ENCODE measurements around the gene SPATA46.

The SPATA46 gene

DNA sequence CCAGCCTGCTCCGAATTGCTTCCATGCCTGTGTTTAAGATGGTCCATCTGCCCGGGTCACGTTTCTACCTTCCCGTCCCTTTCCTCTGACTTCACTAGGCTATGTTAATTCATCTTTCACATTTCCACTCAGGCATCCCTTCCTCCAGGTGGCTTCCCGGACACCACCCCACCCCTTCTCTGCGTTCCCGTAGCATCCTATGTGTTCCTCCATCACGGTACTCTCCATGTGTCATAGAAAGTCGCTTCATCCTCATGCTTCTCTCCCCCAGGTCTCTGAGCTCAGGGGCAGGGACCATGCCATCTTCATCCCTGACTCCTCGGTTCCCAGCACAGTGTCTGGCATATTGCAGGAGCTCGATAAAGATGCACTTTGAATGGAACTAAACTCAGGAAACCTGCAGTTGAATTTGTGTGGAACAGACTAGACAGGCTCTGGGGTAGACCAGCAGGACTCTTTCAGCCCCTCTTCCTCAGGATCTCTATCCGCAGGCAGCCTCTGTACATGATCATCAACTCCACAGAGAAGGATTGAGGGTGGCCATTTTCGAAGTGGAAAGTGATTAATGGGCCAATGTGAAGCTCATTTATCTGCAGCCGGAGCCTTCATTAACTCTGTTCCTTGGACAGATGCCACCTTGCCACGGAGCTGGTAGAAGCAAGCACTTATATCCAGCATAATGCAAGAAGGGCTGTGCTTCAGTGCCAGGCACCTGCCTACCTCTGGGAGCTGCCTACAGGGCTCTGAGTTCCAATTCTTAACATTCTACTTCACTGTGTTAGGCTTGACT lies 13.9 kb upstream of the SPATA46 start:
- DNase-seq, result no peak

DNA sequence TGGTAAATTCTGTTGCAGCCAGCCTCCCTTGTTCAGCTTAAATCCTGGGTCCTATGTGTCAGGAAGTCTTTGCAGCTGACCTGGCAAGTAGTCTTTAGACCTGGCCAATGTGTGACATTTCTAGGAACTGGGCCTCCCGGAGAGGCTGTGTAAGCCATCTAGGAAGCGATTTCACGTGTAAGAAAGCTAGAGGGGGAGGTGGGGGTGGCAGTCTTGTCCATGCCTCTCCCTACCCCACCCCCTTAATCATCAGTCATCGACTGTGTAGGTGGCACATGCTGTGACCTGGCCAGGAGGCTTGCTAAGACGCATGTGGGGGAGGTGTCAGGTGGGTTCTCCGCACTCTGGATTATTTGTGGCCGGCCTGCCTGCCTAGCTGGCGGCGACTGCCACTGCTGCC lies 13.3 kb upstream of the SPATA46 start:
- no peak for DNase-seq

DNA sequence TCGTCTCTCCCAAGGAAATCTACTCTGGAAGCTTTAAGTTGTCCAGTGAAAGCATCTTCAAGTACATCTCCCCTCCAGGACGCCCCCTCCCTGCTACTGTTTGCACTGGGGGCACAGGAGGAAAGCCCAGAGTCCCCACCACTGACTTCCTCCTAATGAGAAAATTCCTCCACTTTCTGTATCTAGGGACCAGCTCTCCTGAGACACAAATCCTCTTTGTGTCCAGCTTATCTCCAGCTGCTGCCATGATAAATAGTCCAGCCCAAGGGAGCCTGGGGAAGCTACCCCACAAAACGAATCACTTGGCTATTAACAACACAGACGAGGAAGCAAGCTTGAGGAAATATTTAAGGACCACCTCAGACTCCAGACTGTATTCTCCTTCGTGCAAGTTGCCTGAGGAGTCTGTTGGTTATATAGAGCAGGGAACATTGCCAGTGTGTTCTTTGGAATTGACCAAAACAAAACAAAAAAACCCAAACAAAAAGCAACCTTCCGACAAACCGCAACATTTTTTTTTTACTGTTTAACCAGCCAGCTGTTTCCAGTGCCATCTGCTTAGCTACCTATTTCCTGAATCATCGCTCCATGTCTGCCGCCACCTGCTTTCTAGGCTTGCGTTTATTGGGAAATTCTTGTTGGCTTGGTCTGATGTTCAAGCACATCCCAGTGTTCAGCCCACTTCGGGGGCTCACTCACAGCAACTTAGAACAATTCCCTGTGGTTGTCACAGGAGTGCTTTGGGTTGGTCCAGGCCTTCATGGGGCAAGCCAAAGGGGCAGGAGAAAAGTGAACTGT lies 12.6 kb upstream of the SPATA46 start:
- DNase-seq, result no peak

DNA sequence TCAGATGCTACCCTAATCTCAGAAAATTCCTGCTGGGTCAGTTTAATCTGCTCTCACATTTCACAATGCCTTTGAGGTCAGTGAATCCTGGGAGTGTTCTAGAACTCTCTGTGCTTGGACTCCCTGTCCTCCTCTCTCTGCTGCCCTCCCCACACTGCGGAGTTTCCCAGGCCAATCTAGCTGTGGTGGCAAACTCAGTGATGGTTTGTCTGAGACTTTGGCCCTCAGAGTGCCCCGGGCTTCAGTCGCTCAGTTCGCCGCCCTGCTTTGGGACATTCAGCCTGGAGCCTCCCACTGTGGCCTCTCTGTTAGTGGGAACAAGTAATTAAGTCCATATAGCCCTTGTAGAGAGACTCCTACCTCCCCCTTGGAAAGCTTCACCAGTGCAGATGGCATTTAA lies 12.0 kb upstream of the SPATA46 start:
- DNase-seq, result no peak

DNA sequence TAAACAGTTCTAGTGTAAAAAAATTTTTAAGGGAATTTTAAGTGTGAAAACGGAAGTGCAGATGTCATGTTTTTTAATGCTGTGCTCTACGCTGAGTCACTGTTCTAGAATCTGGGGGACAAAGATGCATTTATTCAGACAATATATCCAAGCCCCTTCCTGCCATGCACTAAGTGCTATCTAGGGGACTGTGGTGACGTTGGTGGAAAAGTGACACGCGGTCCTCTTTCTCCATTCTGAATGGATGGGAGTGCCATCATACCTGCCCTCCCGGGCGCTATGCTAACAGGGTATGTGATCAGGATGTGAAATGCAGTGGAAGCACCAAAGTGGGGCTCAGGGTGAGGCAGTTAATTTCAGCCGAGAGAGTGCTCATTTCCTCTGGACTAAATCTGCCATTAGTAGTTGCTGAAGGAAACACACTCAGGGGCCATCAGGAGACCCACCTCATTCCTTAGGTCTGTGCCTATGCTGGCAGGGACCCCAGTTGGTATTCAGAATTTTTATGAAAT lies 11.5 kb upstream of the SPATA46 start:
- DNase-seq, result no peak

DNA sequence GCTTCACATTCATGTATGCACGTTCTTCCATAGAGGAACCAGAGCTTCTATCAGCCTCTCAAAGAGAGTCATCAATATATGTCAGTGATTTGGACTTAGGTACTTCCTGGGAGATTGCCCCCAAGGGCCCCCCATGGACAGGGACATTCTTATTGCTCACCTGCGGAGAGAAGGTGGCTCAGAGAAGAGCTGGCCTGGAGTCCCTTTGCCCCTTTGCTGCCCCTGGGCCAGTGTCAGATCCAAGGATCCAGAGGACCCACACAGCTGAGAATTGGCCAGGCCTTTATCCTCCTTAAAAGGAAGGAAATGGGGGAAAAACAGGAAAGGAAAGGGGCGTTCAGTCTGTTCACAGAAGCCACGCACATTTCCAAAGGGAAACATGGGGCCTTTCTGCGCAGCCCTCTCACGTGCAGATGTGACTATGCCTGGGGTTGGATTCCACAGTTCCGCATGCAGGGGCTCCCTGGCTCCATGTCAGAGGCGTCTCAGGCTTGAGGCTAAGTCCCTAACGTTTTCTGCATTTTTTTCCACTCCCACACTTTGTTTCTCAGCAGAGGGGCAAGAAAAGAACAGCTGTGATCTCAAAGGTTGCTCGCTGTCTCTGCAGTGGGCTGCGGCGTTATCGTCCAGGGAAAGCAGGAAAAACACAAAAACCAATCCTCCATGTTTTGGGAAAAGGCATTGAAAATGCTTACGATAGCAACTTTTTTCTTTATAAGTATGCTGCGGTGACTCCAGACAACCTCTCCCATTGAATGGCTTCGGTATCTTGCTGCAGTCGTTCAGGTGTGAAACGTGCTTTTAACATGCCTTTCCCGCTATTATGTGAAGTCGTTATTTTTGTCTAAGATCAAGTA lies 10.8 kb upstream of the SPATA46 start:
- DNase-seq, result no peak

DNA sequence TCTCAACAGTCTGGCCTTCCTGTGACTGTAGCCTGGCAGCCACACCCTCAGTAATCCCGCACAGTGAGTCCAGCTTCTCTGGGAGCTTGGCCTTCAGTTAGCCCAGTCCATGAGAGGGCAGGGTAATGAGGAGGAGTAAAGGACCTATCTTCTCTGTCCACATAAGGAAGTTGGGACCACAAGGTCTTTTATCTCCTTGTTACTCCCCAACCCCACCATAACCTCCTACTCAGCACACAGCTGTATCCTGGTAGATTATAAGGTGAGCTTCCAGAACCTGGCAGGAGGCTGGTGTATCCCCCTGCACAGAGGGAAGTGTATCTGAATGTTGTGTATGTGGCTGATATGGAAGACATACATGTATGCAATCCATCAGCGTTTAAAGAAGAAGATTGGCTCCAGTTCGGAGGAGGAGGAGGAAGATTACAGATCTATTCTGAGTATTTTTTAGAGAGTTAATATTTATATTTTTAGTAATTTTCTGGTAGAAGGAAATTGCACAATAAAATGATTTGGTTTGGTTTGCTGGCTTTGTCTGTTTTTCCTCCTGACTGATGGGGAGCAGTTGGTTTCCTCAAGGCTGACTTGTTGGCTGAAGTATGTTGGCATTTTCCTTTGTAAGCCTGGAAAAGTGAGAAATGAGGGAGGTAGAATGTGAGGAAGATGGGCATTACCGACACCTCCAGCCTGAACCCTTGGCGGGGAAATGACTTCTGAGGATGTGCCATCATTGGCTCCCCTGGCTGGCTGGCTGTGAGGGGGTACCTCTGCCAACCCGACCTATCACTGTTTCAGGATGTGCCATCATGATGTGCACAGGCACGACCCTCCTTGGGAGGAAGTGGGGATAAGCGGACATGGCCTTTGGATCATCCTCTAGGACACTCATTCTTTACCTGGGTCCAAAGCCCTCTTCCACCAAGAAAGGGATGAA lies 9.9 kb upstream of the SPATA46 start:
- DNase-seq, result no peak

DNA sequence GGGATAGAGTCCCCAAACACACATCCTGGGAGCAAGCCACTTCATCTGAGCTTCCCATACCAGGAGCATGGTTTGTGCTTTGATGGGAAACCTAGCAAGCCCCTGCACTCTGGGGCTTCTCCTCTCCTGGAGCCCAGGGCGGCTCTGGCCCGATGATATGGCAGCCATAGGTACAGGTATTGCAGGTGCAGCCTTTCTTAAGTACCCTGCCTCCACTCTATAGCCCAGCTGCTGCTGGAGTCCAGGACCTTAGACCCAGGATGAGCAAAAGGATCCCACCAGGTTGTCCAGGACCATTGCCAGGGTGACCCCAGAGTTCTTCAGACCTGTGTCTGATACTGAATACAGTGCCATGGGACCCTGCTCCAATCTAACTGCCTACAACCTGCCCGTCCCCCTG lies 9.0 kb upstream of the SPATA46 start:
- no peak for DNase-seq

DNA sequence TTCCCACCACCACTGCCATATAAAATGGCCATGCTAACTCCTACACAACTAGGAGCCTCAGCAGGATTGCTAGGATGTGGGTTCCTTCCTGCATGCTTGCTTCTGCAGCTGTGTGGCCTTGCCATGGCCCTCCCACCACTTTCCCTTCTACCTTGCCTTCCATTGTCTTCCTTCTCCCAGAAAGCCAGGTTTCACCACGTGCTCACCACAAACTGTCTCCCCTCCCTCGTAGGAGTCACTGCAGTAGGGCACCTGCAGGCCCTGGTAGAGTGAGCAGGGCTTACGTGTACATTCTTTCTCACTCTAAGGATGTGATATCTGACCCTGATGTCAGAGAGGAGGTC lies 8.6 kb upstream of the SPATA46 start:
- DNase-seq, result no peak

DNA sequence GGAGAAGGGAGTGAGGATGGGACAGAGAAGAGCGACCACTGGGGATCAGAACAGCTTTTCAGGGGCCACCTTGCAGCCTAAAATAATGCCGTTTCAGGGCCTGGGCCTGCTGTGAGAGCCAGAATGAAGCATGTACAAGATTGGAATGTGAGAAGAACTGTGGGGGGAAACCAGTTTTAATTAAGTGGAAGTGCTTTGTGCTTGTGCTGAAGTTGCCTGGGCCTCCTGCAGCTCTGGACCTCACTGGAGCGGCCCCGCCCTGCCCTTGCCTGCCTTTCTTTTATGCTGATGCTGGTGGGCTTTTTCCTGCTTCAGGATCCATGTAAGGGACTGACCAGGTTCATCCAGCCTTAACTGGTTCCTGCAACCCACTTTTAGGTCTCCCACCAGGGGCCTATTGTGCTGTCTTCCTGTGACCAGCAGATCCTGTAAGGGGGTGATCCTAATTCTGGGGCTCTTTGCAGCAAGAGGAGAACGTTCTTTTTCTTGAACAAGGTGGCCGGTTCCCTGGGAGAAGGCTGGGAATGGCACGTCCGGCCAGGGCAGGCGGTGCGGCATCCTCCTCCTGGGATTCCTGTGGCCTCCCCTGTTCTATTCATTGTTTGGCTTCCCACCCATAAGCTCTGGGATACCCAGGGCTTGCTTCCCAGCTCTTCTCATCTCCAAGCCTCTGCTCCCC lies 8.1 kb upstream of the SPATA46 start:
- no peak for DNase-seq

DNA sequence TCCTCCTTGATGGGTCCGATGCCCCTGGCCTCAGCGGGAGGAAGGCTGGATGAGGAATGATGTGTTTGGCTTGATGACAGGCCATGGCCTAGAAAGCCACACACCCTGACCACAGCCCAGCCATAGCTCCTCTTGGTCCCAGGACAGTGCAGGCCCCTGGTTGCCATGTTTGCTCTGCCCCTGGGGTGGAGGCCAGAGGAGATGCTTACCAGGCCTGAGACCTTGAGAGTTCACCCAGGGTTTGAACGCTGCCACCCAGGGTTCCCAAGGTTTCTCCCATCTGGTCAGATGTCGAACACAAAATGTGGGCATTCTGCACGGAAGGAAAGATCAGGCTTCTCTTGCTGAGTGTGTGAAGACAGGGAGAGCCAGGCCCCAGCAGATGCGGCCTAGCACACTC lies 7.5 kb upstream of the SPATA46 start:
- no peak for DNase-seq

DNA sequence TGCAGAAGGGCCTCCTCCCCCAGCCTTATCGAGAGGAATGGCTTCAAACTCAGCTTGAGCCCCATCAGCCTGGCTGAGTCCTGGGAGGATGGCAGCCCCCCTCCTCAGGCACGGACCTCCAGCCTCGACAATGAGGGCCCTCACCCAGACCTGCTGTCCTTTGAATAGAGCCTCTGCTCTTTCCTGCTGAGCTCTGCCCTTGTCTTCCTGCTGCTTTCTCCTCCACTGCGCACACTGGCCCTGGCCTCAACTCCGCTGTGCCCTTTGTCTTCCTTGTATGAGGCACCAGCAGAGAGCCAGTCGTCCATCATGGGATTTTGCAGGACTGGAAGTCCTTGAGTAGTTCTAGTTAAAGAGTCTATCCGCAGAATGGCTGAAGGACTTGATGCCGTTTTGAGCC lies 6.9 kb upstream of the SPATA46 start:
- no peak for DNase-seq

DNA sequence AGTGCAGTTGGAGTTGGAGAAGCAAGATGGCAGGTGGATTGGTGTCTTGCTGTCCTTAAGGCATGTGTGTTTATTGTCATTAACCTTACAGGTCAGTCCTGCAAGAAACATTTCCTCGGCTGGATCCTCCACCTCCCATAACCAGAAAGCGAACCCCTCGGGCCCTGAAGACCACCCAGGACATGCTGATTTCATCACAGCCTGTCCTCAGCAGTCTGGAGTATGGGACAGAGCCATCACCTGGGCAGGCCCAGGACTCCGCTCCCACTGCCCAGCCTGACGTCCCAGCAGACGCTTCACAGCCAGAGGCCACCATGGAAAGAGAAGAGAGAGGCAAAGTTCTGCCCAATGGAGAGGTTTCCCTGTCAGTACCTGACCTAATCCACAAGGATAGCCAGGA lies 6.4 kb upstream of the SPATA46 start:
- no peak for DNase-seq

DNA sequence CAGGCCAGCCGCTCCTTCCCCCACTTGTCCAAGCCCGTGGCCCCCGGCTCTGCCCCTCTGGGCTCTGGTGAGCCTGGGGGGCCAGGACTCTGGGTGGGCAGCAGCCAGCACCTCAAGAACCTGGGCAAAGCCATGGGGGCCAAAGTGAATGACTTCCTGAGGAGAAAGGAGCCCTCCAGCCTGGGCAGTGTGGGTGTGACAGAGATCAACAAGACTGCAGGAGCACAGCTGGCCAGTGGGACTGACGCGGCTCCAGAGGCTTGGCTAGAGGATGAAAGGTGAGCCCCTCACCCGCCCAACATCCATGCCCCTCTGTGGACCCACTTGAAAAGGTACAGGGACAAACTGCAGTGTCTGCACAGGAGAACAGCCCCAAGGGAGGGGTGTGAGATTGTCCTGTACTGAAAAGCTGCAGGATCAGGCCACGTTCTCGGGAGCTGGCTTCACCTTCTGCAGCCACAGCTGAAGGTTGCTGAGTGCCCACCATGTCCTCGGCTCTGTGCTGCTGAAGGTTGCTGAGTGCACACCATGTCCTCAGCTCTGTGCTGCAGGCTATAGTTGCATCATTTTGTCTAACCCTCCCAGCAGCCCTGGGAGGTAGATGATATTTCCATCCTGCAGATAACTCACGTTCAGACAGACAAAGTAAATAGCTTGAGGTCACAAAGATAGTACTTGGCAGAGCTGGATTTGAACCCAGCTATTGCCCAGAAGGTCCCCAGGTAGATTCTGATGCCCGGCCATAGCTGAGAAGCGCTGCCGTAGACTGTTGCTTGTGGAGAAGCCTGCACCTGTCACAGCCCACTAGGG lies 5.5 kb upstream of the SPATA46 start:
- DNase-seq, result no peak

DNA sequence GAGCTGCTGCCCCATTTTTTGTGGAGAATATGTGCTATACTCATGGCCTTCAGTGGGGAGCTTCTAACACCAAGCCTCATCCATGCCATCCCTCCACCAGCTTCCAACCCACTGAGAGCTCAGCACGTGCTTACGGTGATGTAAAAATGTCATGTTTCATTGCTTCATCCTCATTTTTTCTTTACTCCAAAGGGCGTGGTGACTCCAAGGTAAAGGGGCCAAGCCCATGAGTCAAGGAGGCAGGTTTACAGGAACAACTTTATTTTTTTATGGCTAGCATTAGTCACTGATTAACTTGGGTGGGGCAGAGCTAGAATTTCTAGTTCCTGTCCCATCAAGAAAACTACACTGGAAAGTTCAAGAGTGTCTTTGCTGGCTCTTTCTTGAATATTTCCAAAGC lies 4.7 kb upstream of the SPATA46 start, which contains the start of gene C1orf226:
C1orf226 (plus strand) TSS at position 346 of the 400 bp plus-strand sequence. CDS start 174 bp downstream, outside the sequence.
- DNase-seq, result no peak

DNA sequence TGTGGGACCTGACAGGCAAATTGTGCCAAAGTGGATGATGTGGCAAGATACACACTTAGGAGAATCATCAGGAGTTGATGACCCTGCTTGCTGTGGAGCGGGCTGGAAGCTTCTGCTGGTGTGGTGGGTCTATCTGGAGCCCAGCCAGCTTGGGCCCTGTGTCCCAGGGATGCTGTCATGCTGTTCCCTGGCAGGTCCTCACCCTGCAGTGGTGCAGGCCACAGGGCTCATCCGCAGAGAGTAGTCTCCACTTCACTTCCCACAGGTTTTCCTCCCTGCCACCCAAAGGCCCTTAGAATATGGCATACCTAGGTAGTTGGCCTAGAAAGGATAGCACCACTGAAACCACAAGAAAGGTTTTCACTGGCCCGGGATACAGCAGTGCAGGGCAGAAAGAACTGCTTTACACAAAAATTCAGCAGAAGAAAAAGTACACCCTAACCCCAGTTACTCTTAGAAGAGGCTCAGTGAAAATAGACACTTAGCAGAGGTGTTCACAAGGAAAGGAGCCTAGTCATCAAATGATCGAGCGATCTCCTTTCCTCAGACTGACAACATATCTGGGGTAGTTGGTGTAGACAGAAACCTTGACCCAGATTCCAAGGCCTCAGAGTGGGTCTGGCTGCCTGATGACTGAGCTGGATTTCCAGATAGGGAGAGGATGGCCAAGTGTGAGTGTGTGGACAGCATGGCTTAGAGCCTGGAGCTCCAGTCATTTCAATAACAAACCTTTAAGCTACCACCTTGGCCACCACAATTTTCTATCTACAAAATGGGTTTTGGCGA lies 3.6 kb upstream of the SPATA46 start:
- DNase-seq, result no peak

DNA sequence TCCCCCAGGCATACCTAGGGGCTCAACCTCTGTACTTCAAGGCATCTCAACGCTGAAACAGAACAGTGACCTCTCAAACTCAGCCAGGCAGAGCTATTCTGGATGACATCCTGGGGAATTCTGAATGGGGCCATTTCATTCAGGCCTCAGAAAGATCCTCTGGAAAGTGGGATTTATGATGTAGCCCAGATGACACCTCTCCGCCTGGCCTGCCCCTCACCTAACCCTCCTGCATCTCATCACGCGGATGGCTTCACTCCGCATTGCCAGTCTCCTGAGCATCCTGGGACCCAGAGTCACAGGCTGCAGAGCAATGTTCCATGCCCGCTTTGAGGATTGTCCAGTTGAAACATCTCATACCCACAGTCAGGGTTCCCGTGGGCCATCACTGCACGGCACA lies 1.2 kb downstream of the SPATA46 start:
- DNase-seq, result no peak

DNA sequence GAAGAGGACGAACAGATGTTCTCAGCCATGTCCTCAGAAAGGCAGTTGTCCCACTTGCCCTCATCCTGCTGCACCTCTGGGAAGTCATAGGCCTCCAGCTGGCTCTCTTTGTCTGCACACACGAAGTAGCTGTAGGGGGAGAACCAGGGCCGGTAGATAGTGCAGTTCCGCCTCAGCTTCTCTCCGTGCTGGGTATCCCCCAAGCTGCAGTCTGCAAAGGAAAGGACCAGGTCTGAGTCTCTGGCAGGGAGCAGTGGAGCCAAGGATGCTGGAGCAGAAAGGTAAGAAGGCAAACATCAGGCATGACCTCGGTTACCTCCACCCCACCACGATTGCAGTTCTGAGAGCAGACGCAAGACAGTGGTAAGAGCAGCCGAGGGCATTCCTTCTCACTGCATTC lies 2.2 kb downstream of the SPATA46 start:
- DNase-seq, result no peak

DNA sequence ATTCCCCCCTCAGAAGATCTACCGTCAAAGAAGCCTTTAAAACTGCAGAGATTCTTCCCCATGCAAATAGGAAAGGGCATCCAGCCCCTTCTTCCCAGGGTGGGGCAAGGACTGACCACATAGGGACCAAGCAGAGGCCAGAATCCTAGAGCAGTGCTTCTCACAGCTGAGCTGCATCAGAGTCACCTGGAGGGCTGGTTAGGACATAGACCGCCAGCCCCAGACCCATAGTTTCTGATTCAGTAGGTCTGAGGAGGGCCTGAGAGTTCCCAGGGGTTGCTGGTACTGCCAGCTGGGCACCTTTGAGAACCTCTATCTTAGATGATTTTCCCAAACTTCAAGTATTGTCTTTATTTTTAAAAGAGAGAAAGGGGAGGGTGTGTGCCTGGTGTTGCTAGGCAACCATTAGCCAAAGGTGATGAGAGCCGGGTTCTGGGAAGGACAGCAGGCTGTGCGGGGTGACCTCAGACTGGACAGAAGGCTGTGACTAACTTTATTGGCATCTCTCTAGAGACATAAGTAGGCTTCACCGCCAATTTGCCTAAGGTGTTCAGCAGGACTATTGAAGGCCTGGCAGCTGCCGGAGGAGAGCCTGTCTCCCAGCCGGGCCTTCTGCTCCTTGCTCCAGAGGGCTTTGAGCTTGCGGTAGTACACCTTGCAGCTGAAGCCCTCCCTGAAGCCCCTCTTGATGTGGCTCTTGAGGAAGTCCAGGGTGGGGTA lies 3.0 kb downstream of the SPATA46 start:
- DNase-seq, result no peak
